PC-3 (cell line): ENCODE results near the gene CPN1.

Experiments used
- CTCF ChIP-seq: fragments of 300-600 bp; sonication (generic); conservative IDR thresholded peaks from 2 replicates; pipeline ENCODE4 v1.5.1; 2017; ENCODE audit warnings: antibody characterized with exemption, low read depth, mild to moderate bottlenecking, low read length
- EZH2 ChIP-seq: fragments of 300-600 bp; sonication (generic); IDR thresholded peaks from one replicate; pipeline ENCODE4 v1.6.1; 2017; ENCODE audit warnings: antibody characterized with exemption, mild to moderate bottlenecking, low read length; ENCODE audit not compliant: unreplicated experiment
- EZH2phosphoT487 ChIP-seq: fragments of 300-600 bp; sonication (generic); IDR thresholded peaks from 2 replicates; pipeline ENCODE4 v1.6.1; 2018; ENCODE audit warnings: mild to moderate bottlenecking, antibody characterized with exemption, low read length, borderline replicate concordance

GRCh38 chr10:100007231-100008141 lies 74.2 kb downstream of the CPN1 start:
- TF ChIP-seq CTCF (no peak), EZH2 (no peak), EZH2phosphoT487 (no peak)
